HUES64 (cell line): ENCODE measurements around the gene INMT.

ENCODE experiments used
- H3K27ac ChIP-seq: 2 replicates; pipeline ENCODE4 v1.7.0; 2013; ENCODE audit warnings: low read depth, low read length, inconsistent platforms
- H3K27me3 ChIP-seq: 2 replicates; pipeline ENCODE4 v1.6.1; 2013; ENCODE audit warnings: mild to moderate bottlenecking, low read length; ENCODE audit not compliant: insufficient read depth
- H3K36me3 ChIP-seq: 2 replicates; pipeline ENCODE4 v1.6.1; 2013; ENCODE audit warnings: mild to moderate bottlenecking, low read length; ENCODE audit not compliant: insufficient read depth
- H3K4me1 ChIP-seq: 2 replicates; pipeline ENCODE4 v1.6.1; 2013; ENCODE audit warnings: mild to moderate bottlenecking, low read length, moderate library complexity; ENCODE audit not compliant: insufficient read depth
- H3K4me3 ChIP-seq: 2 replicates; pipeline ENCODE4 v1.5.1; 2013; ENCODE audit warnings: mild to moderate bottlenecking, low read length, moderate library complexity
- H3K9ac ChIP-seq: 2 replicates; pipeline ENCODE4 v1.6.1; 2013; ENCODE audit warnings: mild to moderate bottlenecking, low read depth, low read length
- H3K9me3 ChIP-seq: 2 replicates; pipeline ENCODE4 v1.6.1; 2013; ENCODE audit warnings: low read depth, low read length; ENCODE audit not compliant: insufficient read depth
- WGBS: fragments of 150-250, 120-280 bp; methylation state at CpG from one replicate; pipeline ENCODE4 v1.1.7; 2013; ENCODE audit warnings: missing lambda C conversion rate; 5-methylcytosine and 5-hydroxymethylcytosine counted together

Gene INMT

DNA sequence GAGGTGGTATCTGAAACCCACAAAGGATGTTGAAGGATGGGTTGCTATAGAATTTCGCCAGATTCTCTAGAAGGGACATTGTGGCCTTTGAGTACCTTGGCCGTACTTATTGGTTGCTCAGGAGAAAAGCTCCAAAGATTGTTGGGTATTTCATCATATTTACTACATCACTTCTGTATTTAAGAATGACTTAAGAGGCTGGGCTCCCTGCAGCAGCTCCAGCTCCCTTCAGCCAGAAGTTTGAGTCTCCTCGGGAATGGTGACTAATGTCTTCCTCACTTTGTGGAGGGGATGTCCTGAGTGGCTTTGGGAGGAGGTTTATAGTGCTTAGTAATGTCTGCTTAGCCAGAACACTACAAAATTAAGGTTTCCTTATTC lies 37.4 kb downstream of the INMT start:
- WGBS = 91% methylated on average over 3 of the region's 3 CpGs
- Histone ChIP-seq H3K9me3 (no peaks in the 10 kb centered on the region), H3K9ac (no peak overlapping the region), H3K4me1 (0 out of 2 replicates have a peak, but pooled peaks cover 4% of the 10 kb centered on the region), H3K27ac (no peak overlapping the region), H3K4me3 (no peak overlapping the region), H3K27me3 (no peaks in the 10 kb centered on the region), H3K36me3 (peaks cover 25% of the 10 kb centered on the region; the same call in 1 of the 2 replicates)

DNA sequence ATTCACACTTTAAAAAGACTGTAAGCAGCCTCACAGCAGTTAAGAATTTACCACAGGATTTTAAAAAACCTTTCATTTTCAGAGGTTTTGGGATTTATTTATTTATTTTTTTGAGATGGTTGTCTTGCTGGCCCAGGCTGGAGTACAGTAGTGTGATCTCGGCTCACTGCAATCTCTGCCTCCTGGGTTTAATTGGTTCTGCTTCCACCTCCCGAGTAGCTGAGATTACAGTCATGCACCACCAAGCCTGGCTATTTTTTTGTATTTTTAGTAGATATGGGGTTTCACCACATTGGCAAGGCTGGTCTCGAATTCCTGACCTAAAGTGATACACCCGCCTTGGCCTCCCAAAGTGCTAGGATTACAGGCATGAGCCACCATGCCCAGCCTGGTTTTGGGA lies 38.4 kb downstream of the INMT start:
- Histone ChIP-seq H3K36me3 (peaks cover 25% of the 10 kb centered on the region; the same call in 1 of the 2 replicates), H3K27ac (no peak overlapping the region), H3K4me1 (0 out of 2 replicates have a peak, but pooled peaks cover 4% of the 10 kb centered on the region), H3K27me3 (no peaks in the 10 kb centered on the region), H3K9me3 (no peaks in the 10 kb centered on the region), H3K9ac (no peak overlapping the region), H3K4me3 (no peak overlapping the region)
- 92% methylated on average over 4 of the region's 4 CpGs for WGBS

DNA sequence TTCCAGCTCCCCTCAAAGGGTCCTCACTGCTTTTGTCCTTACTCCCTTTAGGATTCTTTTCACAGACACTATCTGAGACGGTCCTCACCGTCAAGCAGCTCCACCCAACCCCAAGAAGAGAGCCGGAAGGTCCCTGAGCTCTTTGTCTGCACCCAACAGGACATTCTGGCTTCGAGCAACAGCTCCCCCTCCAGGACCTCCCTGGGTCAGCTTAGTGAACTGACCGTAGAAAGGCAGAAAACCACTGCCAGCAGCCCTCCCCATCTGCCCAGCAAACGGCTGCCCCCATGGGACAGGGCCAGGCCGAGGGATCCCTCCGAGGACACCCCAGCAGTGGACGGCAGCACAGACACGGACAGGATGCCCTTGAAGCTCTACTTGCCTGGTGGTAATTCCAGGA lies 39.2 kb downstream of the INMT start:
- Histone ChIP-seq H3K27me3 (no peaks in the 10 kb centered on the region), H3K36me3 (peaks cover 19% of the 10 kb centered on the region; the same call in 1 of the 2 replicates), H3K4me1 (peaks cover 8% of the 10 kb centered on the region; the same call in 1 of the 2 replicates), H3K9me3 (no peaks in the 10 kb centered on the region), H3K27ac (no peak overlapping the region), H3K9ac (no peak overlapping the region), H3K4me3 (no peak overlapping the region)
- WGBS = 73% methylated on average over 10 of the region's 10 CpGs

DNA sequence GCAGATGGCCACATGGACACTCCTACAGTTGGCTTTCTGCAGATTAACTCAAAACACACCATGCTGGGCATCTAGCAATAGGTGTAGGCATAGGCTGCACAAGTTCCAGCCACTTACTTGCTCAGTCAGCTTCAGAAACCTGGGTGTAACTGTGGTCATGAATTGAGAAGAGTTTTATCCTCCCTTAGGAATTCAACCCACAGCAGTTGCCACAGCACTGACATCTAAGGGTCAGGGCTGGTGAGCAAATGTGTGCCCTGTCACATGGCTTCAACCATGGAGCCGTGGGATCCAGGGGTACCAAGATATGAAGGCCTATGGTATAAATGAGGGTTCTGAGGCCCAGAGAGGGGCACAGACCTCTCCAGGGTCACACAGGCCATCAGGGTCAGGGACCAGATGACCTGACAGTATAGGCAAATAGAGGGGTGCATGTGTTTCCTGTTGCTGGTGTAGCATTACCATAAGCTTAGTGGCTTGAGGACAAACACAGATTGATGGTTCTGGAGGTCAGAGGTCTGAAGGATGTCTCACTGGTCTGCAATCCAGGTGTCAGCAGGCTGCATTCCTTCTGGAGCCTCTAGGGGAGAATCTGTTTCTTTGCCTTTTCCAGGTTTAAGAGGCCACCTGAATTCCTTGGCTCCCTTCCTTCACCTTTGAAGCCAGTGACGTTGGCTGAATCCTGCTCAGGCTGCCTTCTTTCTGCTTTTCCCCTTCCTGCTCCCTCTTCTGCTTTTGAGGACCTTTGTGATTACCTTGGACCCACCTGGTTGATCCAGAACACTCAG lies 43.4 kb downstream of the INMT start:
- Histone ChIP-seq H3K36me3 (peaks cover 10% of the 10 kb centered on the region; the same call in 1 of the 2 replicates), H3K27me3 (no peaks in the 10 kb centered on the region), H3K27ac (no peak overlapping the region), H3K9me3 (no peaks in the 10 kb centered on the region), H3K4me3 (no peak overlapping the region), H3K9ac (no peak overlapping the region), H3K4me1 (peaks cover 14% of the 10 kb centered on the region; the same call in 1 of the 2 replicates)
- 83% methylated on average over 2 of the region's 2 CpGs for whole genome bisulfite sequencing

DNA sequence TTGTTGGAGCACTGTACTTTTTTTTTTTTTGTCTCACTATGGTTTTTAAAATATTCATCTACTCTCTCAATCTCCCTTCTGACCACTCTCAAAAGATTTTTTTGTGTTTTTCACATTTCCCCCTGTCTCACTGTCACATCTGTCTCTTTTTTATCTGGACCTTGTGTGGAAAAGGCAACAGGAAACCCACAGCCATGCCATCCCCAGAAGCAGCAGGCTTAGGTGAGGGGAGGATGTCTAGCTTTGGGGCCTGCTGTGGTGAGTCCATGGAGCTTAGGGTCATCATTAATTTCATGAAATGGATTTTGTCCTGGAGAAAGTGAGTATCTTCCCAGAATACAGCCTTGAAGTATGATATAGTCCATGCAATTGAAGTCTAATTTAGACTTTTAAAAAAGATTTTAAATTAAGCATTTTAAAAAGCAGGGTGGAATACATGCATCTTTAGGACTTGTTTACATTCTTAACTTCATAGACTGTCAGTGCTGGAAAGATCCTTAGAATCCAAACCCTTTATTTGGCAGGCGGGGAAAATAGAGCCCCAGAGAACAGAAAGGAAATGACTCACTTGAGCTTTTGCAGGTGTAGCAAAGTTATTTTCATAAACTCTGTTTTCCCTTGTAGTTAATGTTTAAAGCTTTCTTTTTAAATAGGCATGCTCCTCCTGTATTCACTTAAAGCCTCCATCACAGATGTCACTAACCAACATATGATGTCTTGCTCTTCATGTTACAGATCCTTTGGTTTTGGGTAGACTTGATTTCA lies 44.4 kb downstream of the INMT start:
- WGBS = 85% methylated on average over 1 of the region's 1 CpG
- Histone ChIP-seq H3K27ac (no peak overlapping the region), H3K4me1 (peaks cover 9% of the 10 kb centered on the region; the same call in 1 of the 2 replicates), H3K36me3 (peaks cover 9% of the 10 kb centered on the region; the same call in 1 of the 2 replicates), H3K27me3 (no peaks in the 10 kb centered on the region), H3K4me3 (no peak overlapping the region), H3K9me3 (no peaks in the 10 kb centered on the region), H3K9ac (no peak overlapping the region)

DNA sequence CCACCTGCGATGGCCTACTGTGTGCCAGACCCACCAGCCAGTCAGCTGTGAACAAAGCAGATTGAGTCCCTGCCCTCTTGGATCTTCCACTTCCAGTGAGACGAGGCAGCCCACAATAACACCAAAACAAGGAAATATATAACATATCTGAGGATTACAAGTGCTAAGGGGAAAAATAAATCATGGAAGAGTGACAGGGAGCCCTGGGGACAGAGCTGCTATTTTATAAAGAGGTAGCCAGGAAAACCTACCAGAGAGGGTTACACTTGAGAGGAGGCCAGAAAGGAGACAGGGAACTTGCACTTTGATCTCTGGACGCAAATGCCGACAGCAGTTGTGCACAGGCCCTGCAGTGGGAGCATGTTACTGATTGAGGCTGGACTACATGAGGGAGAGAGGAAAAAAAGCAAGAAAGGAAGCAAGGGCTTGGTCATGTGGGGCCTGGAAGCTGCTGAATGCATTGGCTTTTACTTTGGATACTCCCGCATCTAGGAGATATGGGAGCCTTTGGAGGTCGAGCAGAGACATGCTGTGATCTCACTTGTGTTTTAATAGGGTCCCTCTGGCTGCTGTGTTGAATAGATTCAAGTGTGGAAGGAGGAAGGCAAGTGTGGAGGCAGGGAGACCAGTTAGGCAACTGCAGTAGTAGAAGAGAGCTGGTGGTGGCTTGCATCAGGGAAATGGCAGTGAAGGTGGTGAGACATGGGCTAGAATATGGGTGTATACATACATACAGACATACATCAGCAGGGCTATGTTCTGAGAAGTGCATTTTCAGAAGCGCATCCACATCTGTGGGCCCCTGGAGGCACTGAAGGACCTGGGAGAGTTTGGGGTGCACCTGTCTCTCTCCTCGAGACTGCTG lies 45.5 kb downstream of the INMT start:
- WGBS = 90% methylated on average over 7 of the region's 8 CpGs
- Histone ChIP-seq H3K27me3 (no peaks in the 10 kb centered on the region), H3K36me3 (no peaks in the 10 kb centered on the region; the same call in 1 of the 2 replicates), H3K4me1 (peaks cover 9% of the 10 kb centered on the region; the same call in 1 of the 2 replicates), H3K9me3 (no peaks in the 10 kb centered on the region), H3K4me3 (no peak overlapping the region), H3K9ac (no peak overlapping the region), H3K27ac (no peak overlapping the region)

DNA sequence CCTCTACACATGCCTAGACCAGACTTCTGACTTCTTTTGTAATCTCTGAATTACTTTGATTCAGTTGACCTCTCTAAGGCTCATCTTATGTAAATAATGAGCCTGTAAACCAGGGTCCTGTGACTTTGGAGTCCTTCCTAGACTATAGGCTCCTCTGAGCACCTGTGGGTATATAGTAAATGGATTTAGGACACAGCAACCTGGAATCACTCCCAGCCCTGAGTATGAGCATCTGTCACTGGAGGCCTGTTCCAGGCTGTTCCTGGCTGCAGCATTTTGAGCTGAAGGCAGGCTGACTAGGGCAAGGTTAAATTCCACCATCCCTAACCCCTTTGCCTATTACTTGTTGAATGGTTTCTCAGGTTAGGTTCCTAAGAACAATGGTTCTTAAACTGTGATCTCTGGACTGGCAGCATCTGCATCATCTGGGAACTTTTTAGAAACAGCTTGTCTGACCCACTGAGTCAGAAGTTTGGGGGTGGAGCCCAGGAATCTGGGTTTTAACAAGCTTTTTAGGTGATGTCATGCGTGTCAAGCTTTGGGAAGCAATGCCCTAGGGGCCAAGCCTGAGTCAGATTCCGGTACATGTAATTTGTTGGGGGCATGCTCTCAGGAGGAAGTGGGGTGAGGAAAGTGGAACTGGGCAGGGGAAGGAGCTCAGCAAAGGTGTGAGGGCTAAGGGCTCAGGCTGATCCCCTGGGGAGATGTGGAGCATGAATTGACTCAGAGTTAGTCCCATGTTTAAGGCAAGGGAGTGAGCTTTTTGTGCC lies 47.5 kb downstream of the INMT start:
- Histone ChIP-seq H3K9ac (no peak overlapping the region), H3K36me3 (no peaks in the 10 kb centered on the region), H3K9me3 (no peaks in the 10 kb centered on the region), H3K27ac (no peak overlapping the region), H3K4me1 (peaks cover 9% of the 10 kb centered on the region; the same call in 1 of the 2 replicates), H3K4me3 (no peak overlapping the region), H3K27me3 (no peaks in the 10 kb centered on the region)
- WGBS = 83% methylated on average over 2 of the region's 2 CpGs

DNA sequence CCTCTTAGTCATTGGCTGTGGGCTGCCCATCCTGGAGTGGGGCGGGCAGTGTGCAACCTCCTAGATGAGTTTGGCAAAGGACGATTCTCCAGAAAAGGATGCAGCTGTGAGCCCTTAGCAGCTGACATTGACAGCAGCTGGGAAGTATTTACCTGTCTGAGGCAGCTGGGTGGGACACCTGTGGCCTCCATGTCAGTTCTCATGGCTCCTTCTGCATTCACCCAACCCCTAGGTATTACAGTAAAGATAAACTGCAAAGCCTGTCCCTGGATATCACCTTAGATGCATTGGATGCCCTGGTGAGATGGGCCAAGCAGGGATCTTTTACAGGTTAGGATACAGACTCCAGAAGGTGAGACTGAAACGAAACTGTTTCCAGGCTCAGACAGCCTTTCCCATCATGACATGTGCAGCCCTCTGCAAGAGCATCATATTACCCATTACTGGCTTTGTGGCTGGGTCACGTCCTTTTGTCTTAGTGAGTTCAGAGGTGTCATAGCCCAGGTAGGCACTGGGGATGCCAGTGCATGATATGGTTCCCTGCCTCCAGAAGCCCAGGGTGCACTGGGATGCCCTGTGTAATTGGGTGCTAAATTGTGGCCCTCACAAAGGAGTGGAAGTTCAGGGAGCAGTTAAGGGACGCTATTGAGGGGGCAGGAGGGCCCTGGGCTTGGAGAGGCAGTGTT lies 48.2 kb downstream of the INMT start:
- no peaks in the 10 kb centered on the region for H3K27me3 ChIP-seq
- 84% methylated on average over 5 of the region's 5 CpGs for WGBS
- H3K4me1 ChIP-seq = peaks cover 9% of the 10 kb centered on the region; the same call in 1 of the 2 replicates
- no peaks in the 10 kb centered on the region for H3K9me3 ChIP-seq
- no peak overlapping the region for H3K9ac ChIP-seq
- H3K27ac ChIP-seq = no peak overlapping the region
- no peaks in the 10 kb centered on the region for H3K36me3 ChIP-seq
- H3K4me3 ChIP-seq = no peak overlapping the region

DNA sequence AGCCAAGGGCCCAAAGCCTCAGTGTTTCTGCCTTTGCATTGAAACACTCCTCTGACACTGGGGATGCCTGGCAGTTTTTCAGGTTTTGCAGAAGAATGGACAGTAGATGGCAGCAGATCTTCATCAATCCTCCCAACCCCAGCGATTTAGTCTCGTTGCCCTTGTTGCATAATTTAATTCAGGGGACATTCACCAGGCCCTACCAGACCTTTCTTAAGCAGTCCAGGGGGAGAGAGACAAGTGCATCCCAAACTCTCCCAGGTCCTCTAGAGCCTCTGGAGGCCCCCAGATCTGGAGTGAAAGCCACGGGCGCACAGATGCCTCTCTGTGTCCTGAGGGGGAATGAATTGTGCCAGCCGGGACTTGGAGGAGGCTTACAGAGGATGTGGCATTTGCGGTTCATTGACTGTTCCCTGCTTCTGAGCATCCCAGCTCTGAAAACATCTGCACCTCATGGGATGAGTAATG lies 48.9 kb downstream of the INMT start:
- H3K27me3 ChIP-seq = no peaks in the 10 kb centered on the region
- WGBS = 65% methylated on average over 6 of the region's 6 CpGs
- peaks cover 8% of the 10 kb centered on the region; the same call in 1 of the 2 replicates for H3K4me1 ChIP-seq
- no peak overlapping the region for H3K4me3 ChIP-seq
- H3K9me3 ChIP-seq = no peaks in the 10 kb centered on the region
- H3K27ac ChIP-seq = no peak overlapping the region
- no peak overlapping the region for H3K9ac ChIP-seq
- H3K36me3 ChIP-seq = no peaks in the 10 kb centered on the region

DNA sequence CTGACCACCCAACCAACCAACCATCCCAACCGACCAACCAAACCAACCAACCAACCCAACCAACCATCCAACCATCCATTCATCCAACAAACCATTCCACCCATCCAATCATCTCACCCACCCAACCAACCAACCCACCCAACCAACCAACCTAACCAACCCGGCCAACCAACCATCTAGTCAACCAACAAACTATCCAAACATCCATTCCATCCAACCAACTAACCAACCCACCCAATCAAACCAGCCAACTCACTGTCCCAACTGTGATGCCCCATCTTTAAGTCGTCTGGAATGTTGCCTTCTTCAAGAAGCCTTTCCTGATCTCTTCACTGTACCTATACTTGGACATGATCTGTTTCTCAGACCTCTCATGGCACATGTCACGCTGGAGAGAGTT lies 50.9 kb downstream of the INMT start:
- Histone ChIP-seq H3K27me3 (no peaks in the 10 kb centered on the region), H3K9me3 (no peaks in the 10 kb centered on the region), H3K4me3 (no peak overlapping the region), H3K4me1 (no peaks in the 10 kb centered on the region), H3K9ac (no peak overlapping the region), H3K36me3 (no peaks in the 10 kb centered on the region; the same call in 1 of the 2 replicates), H3K27ac (no peak overlapping the region)
- WGBS = 94% methylated on average over 4 of the region's 4 CpGs
